T-helper 1 cell (primary cell): ENCODE data around the gene DDX10.

ENCODE experiments used
- DNase-seq, 5 donors: peaks; one replicate each; pipeline ENCODE4 v3.0.0-alpha.2; 2012 to 2020

Gene DDX10

GRCh38 chr11:108875134-108875533, 210.3 kb downstream of the DDX10 start:
- DNase-seq, result no peak

- DNase-seq, result no peak
Observed at GRCh38 chr11:108877178-108877577, 212.3 kb downstream of the DDX10 start.

- no peak for DNase-seq
Observed at GRCh38 chr11:108880510-108880909, 215.6 kb downstream of the DDX10 start.

GRCh38 chr11:108881131-108881530, 216.3 kb downstream of the DDX10 start:
- no peak for DNase-seq

GRCh38 chr11:108882211-108882831, 217.5 kb downstream of the DDX10 start:
- DNase-seq, result no peak

- DNase-seq, result no peak
Observed at GRCh38 chr11:108886005-108886659, 221.3 kb downstream of the DDX10 start.

GRCh38 chr11:108886660-108887009, 221.8 kb downstream of the DDX10 start:
- no peak for DNase-seq

GRCh38 chr11:108887436-108888238, 222.8 kb downstream of the DDX10 start:
- DNase-seq, result no peak

- DNase-seq, result no peak
Observed at GRCh38 chr11:108890482-108891105, 225.7 kb downstream of the DDX10 start.

- no peak for DNase-seq
Observed at GRCh38 chr11:108891143-108891542, 226.3 kb downstream of the DDX10 start.

GRCh38 chr11:108891909-108892511, 227.1 kb downstream of the DDX10 start:
- no peak for DNase-seq

GRCh38 chr11:108895579-108896480, 231.0 kb downstream of the DDX10 start:
- DNase-seq, result peak in 1 of 5 donors; percentile 10

- DNase-seq, result no peak
Observed at GRCh38 chr11:108897071-108897481, 232.2 kb downstream of the DDX10 start.

- DNase-seq, result no peak
Observed at GRCh38 chr11:108897916-108898315, 233.0 kb downstream of the DDX10 start.

- no peak for DNase-seq
Observed at GRCh38 chr11:108901359-108901758, 236.5 kb downstream of the DDX10 start.

GRCh38 chr11:108902027-108902469, 237.2 kb downstream of the DDX10 start:
- no peak for DNase-seq

- no peak for DNase-seq
Observed at GRCh38 chr11:108904480-108904879, 239.6 kb downstream of the DDX10 start.

GRCh38 chr11:108906329-108906728, 241.5 kb downstream of the DDX10 start:
- DNase-seq, result no peak

- no peak for DNase-seq
Observed at GRCh38 chr11:108906826-108907225, 242.0 kb downstream of the DDX10 start.

GRCh38 chr11:108909041-108909440, 244.2 kb downstream of the DDX10 start:
- no peak for DNase-seq

- DNase-seq, result no peak
Observed at GRCh38 chr11:108909921-108910320, 245.1 kb downstream of the DDX10 start.

GRCh38 chr11:108912581-108912980, 247.7 kb downstream of the DDX10 start:
- no peak for DNase-seq
